ENCODE data around the gene SUZ12. TPM values are rescaled to one million over a fixed set of nuclear protein-coding genes. Genes with fewer than 3 reads are reported as not detected.
A peak's percentile ranks its signal among the peaks of the same experiment; 100 is the strongest.
"Not testable (repeated sequence)": the region's sequence is repeated elsewhere in the genome, so short reads cannot be mapped to it uniquely, and the experiment has no call there.

Gene SUZ12
- total RNA-seq: 10 to 100 TPM; 28.3 to 29.3 TPM
- 71.0 to 92.2 reads per million in 2 donors for total RNA-seq

- peak; percentile 98 for ATAC-seq
- peaks cover 11% of the 10 kb centered on the region for H3K4me1 Mint-ChIP-seq
- not testable (repeated sequence) for H3K27me3 Mint-ChIP-seq; H3K9me3 ChIP-seq (ENCODE audit: control insufficient read depth, low read length, poor library complexity, severe bottlenecking); H3K36me3 Mint-ChIP-seq (ENCODE audit: low read depth)
- peak within 1 kb of the TSS; percentile 86 for H3K27ac Mint-ChIP-seq
- H3K4me3 Mint-ChIP-seq: peak within 1 kb of the TSS; percentile 84
- peak; percentile 74 to 89 (median 85) for DNase-seq
Measured at GRCh38 chr17:31936615-31937609, at the start of gene SUZ12. SUZ12 (plus strand) TSS chr17:31937007; CDS start chr17:31937247, 240 bp downstream.

GRCh38 chr17:31888124-31888523 lies 48.7 kb upstream of the SUZ12 start:
- Mint-ChIP-seq H3K27me3 (no peaks in the 10 kb centered on the region), H3K4me1 (peaks cover 3% of the 10 kb centered on the region), H3K27ac (no peak overlapping the region), H3K4me3 (no peak overlapping the region), H3K36me3 (ENCODE audit: low read depth) (peaks cover 2% of the 10 kb centered on the region)
- ATAC-seq: no peak
- DNase-seq: no peak
- H3K9me3 ChIP-seq (ENCODE audit: control insufficient read depth, low read length, poor library complexity, severe bottlenecking): no peaks in the 10 kb centered on the region

- Mint-ChIP-seq H3K36me3 (ENCODE audit: low read depth) (peaks cover 2% of the 10 kb centered on the region), H3K27ac (no peak overlapping the region), H3K27me3 (no peaks in the 10 kb centered on the region), H3K4me3 (no peak overlapping the region), H3K4me1 (peaks cover 5% of the 10 kb centered on the region)
- H3K9me3 ChIP-seq (ENCODE audit: control insufficient read depth, low read length, poor library complexity, severe bottlenecking): no peaks in the 10 kb centered on the region
- no peak for DNase-seq
- ATAC-seq: no peak
Measured at GRCh38 chr17:31900877-31901276, 35.9 kb upstream of the SUZ12 start.

- Mint-ChIP-seq H3K36me3 (ENCODE audit: low read depth) (no peaks in the 10 kb centered on the region), H3K27me3 (no peaks in the 10 kb centered on the region), H3K4me1 (peaks cover 4% of the 10 kb centered on the region), H3K4me3 (no peak overlapping the region), H3K27ac (no peak overlapping the region)
- no peak for ATAC-seq
- DNase-seq: no peak
- no peaks in the 10 kb centered on the region for H3K9me3 ChIP-seq (ENCODE audit: control insufficient read depth, low read length, poor library complexity, severe bottlenecking)
Measured at GRCh38 chr17:31902693-31903092, 34.1 kb upstream of the SUZ12 start.

- Mint-ChIP-seq H3K27ac (no peak overlapping the region), H3K4me1 (peaks cover 2% of the 10 kb centered on the region), H3K36me3 (ENCODE audit: low read depth) (no peaks in the 10 kb centered on the region), H3K4me3 (no peak overlapping the region), H3K27me3 (no peaks in the 10 kb centered on the region)
- no peak for ATAC-seq
- DNase-seq: no peak
- H3K9me3 ChIP-seq (ENCODE audit: control insufficient read depth, low read length, poor library complexity, severe bottlenecking): no peaks in the 10 kb centered on the region
Measured at GRCh38 chr17:31903401-31903800, 33.4 kb upstream of the SUZ12 start.

- no peak overlapping the region for H3K4me3 Mint-ChIP-seq
- H3K9me3 ChIP-seq (ENCODE audit: control insufficient read depth, low read length, poor library complexity, severe bottlenecking): no peaks in the 10 kb centered on the region
- peaks cover 6% of the 10 kb centered on the region for H3K36me3 Mint-ChIP-seq (ENCODE audit: low read depth)
- no peak for ATAC-seq
- no peak for DNase-seq
- H3K27ac Mint-ChIP-seq: no peak overlapping the region
- H3K27me3 Mint-ChIP-seq: peaks cover 26% of the 10 kb centered on the region
- peaks cover 2% of the 10 kb centered on the region for H3K4me1 Mint-ChIP-seq
Measured at GRCh38 chr17:31907342-31907962, 29.4 kb upstream of the SUZ12 start.

- Mint-ChIP-seq H3K36me3 (ENCODE audit: low read depth) (peaks cover 6% of the 10 kb centered on the region), H3K4me1 (peaks cover 2% of the 10 kb centered on the region), H3K4me3 (no peak overlapping the region), H3K27ac (no peak overlapping the region), H3K27me3 (peaks cover 26% of the 10 kb centered on the region)
- ATAC-seq: no peak
- DNase-seq: no peak
- H3K9me3 ChIP-seq (ENCODE audit: control insufficient read depth, low read length, poor library complexity, severe bottlenecking): no peaks in the 10 kb centered on the region
Measured at GRCh38 chr17:31908386-31908785, 28.4 kb upstream of the SUZ12 start.

GRCh38 chr17:31912705-31913104 lies 24.1 kb upstream of the SUZ12 start:
- H3K4me3 Mint-ChIP-seq; DNase-seq; H3K9me3 ChIP-seq (ENCODE audit: control insufficient read depth, low read length, poor library complexity, severe bottlenecking); H3K36me3 Mint-ChIP-seq (ENCODE audit: low read depth); H3K27ac Mint-ChIP-seq; H3K4me1 Mint-ChIP-seq; ATAC-seq: not testable (repeated sequence)
- peaks cover 28% of the 10 kb centered on the region for H3K27me3 Mint-ChIP-seq

- peaks cover 7% of the 10 kb centered on the region for H3K36me3 Mint-ChIP-seq (ENCODE audit: low read depth)
- H3K27me3 Mint-ChIP-seq: peaks cover 42% of the 10 kb centered on the region
- H3K4me3 Mint-ChIP-seq: no peak overlapping the region
- H3K4me1 Mint-ChIP-seq: peaks cover 6% of the 10 kb centered on the region
- H3K9me3 ChIP-seq (ENCODE audit: control insufficient read depth, low read length, poor library complexity, severe bottlenecking): no peaks in the 10 kb centered on the region
- no peak for DNase-seq
- ATAC-seq: no peak
- H3K27ac Mint-ChIP-seq: no peak overlapping the region
Measured at GRCh38 chr17:31915456-31916100, 21.2 kb upstream of the SUZ12 start.

- peaks cover 7% of the 10 kb centered on the region for H3K36me3 Mint-ChIP-seq (ENCODE audit: low read depth)
- peaks cover 41% of the 10 kb centered on the region for H3K27me3 Mint-ChIP-seq
- H3K9me3 ChIP-seq (ENCODE audit: control insufficient read depth, low read length, poor library complexity, severe bottlenecking): no peaks in the 10 kb centered on the region
- H3K4me1 Mint-ChIP-seq: peaks cover 6% of the 10 kb centered on the region
- no peak overlapping the region for H3K4me3 Mint-ChIP-seq
- H3K27ac Mint-ChIP-seq: no peak overlapping the region
- ATAC-seq (no peak), DNase-seq (no peak)
Measured at GRCh38 chr17:31916491-31917064, 20.2 kb upstream of the SUZ12 start.

GRCh38 chr17:31917065-31917529 lies 19.7 kb upstream of the SUZ12 start:
- H3K4me3 Mint-ChIP-seq: no peak overlapping the region
- DNase-seq (no peak), ATAC-seq (no peak)
- no peak overlapping the region for H3K27ac Mint-ChIP-seq
- H3K9me3 ChIP-seq (ENCODE audit: control insufficient read depth, low read length, poor library complexity, severe bottlenecking): no peaks in the 10 kb centered on the region
- peaks cover 5% of the 10 kb centered on the region for H3K4me1 Mint-ChIP-seq
- H3K27me3 Mint-ChIP-seq: peaks cover 35% of the 10 kb centered on the region
- peaks cover 6% of the 10 kb centered on the region for H3K36me3 Mint-ChIP-seq (ENCODE audit: low read depth)

GRCh38 chr17:31917721-31918120 lies 19.1 kb upstream of the SUZ12 start:
- H3K4me1 Mint-ChIP-seq; DNase-seq; H3K4me3 Mint-ChIP-seq; H3K36me3 Mint-ChIP-seq (ENCODE audit: low read depth); H3K9me3 ChIP-seq (ENCODE audit: control insufficient read depth, low read length, poor library complexity, severe bottlenecking); ATAC-seq; H3K27ac Mint-ChIP-seq: not testable (repeated sequence)
- H3K27me3 Mint-ChIP-seq: peaks cover 32% of the 10 kb centered on the region

- H3K9me3 ChIP-seq (ENCODE audit: control insufficient read depth, low read length, poor library complexity, severe bottlenecking): no peaks in the 10 kb centered on the region
- Mint-ChIP-seq H3K27me3 (peaks cover 32% of the 10 kb centered on the region), H3K36me3 (ENCODE audit: low read depth) (peaks cover 4% of the 10 kb centered on the region), H3K4me3 (no peak overlapping the region), H3K27ac (no peak overlapping the region), H3K4me1 (peaks cover 3% of the 10 kb centered on the region)
- ATAC-seq (no peak), DNase-seq (no peak)
Measured at GRCh38 chr17:31918701-31919128, 18.1 kb upstream of the SUZ12 start.
